ENCODE measurements around the gene FAM78B. TPM values are rescaled to one million over a fixed set of nuclear protein-coding genes. Genes with fewer than 3 reads are reported as not detected.

Gene FAM78B
- total RNA-seq, 1 experiment from 2014 or later: 1.1 TPM

DNA sequence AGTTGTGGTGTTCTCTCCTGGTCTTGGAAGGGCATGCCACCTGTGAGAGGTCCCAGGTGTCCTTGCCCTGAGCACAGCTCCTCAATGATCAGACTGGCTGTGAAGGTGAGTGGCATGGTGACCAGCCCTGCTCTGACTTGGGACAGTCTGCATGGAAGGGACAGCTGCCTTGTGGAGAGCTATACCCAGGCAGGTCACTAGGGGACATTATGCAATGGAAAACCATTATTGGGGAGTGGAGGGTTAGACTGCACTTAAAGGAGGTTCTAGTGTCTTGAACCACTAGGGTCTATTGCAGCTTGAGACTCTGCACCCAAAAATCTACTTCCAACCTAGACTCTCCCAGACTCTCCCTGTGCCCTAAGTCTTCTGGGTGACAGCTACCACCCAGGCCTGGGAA, 24.8 kb downstream of the FAM78B start:
- ChIA-PET POLR2A (no interaction called here), CTCF (interaction anchor here (1.0 to 1.6 kb wide), 4 partner anchors 9 to 236 kb away, joined by 3 to 8 read pairs (median 3); no protein-coding TSS in a partner anchor)
- no peak overlapping the region for H3K27ac Mint-ChIP-seq (ENCODE audit: low read depth, unreplicated experiment)
- peaks cover 12% of the 10 kb centered on the region for H3K4me1 Mint-ChIP-seq (ENCODE audit: insufficient read depth, unreplicated experiment)
- peaks cover 14% of the 10 kb centered on the region for H3K27me3 Mint-ChIP-seq (ENCODE audit: insufficient read depth, unreplicated experiment)
- no TSS peak for BruUV-seq (replicated peaks)
- intact Hi-C loops (cut with micrococcal nuclease): no loop called here
- H3K36me3 Mint-ChIP-seq (ENCODE audit: insufficient read depth, unreplicated experiment): no peaks in the 10 kb centered on the region
- no peak overlapping the region for H3K4me3 Mint-ChIP-seq (ENCODE audit: unreplicated experiment)
- TF ChIP-seq, protein P1, sequence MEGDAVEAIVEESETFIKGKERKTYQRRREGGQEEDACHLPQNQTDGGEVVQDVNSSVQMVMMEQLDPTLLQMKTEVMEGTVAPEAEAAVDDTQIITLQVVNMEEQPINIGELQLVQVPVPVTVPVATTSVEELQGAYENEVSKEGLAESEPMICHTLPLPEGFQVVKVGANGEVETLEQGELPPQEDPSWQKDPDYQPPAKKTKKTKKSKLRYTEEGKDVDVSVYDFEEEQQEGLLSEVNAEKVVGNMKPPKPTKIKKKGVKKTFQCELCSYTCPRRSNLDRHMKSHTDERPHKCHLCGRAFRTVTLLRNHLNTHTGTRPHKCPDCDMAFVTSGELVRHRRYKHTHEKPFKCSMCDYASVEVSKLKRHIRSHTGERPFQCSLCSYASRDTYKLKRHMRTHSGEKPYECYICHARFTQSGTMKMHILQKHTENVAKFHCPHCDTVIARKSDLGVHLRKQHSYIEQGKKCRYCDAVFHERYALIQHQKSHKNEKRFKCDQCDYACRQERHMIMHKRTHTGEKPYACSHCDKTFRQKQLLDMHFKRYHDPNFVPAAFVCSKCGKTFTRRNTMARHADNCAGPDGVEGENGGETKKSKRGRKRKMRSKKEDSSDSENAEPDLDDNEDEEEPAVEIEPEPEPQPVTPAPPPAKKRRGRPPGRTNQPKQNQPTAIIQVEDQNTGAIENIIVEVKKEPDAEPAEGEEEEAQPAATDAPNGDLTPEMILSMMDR (IDR thresholded peaks at IDR 0.05; ENCODE audit: unreplicated experiment): no peak
- DNase-seq (ENCODE audit: unreplicated experiment): no peak
- H3K9me3 Mint-ChIP-seq (ENCODE audit: unreplicated experiment): no peaks in the 10 kb centered on the region

DNA sequence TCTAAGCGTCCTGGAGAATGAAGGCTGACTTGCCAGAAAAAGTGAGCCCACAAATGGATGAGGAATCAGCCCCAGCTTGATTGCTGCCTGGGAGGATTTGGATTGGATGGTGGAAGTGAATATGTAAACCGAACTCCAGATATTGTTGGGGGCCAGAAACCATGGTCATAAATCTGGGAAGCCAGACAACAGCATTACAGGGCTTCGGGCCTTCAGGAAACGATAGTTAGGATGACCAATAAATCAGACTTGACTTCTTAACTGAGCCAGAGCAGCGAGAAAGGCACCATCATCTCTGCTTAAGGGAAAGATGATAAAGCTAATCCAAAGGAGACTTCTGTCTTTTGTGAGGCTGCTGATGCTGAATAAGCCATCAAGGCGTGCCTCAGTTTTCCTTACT, 26.6 kb downstream of the FAM78B start:
- TF ChIP-seq, protein P1 (IDR thresholded peaks at IDR 0.05; ENCODE audit: unreplicated experiment): no peak
- Mint-ChIP-seq H3K27ac (ENCODE audit: low read depth, unreplicated experiment) (no peak overlapping the region), H3K4me1 (ENCODE audit: insufficient read depth, unreplicated experiment) (peaks cover 3% of the 10 kb centered on the region), H3K36me3 (ENCODE audit: insufficient read depth, unreplicated experiment) (no peaks in the 10 kb centered on the region), H3K27me3 (ENCODE audit: insufficient read depth, unreplicated experiment) (peaks cover 21% of the 10 kb centered on the region), H3K9me3 (ENCODE audit: unreplicated experiment) (no peaks in the 10 kb centered on the region), H3K4me3 (ENCODE audit: unreplicated experiment) (no peak overlapping the region)
- DNase-seq (ENCODE audit: unreplicated experiment): no peak
- POLR2A ChIA-PET: no interaction called here
- no TSS peak for BruUV-seq (replicated peaks)
- intact Hi-C loops (cut with micrococcal nuclease): no loop called here
- CTCF ChIA-PET: interaction anchor here (0.8 to 1.6 kb wide), 5 partner anchors 8 to 339 kb away, joined by 3 to 8 read pairs (median 4); no protein-coding TSS in a partner anchor

DNA sequence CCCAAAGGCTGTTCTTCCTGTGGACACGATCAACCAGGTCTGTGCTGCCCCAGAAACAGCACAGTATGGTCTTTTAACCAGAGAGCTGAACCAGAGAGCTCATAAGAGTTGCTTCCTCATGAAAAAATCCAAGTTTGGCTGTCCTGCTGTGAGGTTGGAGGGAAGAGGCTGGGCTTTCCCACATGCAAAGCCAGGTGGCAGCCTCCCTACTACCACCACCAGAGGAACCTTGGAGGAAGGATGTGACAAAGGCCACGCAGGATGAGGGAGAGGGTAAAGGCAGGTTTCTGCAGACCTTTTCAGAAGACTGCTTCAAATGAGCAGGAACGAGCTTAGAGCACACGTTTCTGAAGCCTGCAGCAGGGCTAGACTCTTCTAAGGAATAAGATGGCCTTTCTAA, 27.1 kb downstream of the FAM78B start:
- Mint-ChIP-seq H3K27ac (ENCODE audit: low read depth, unreplicated experiment) (no peak overlapping the region), H3K4me3 (ENCODE audit: unreplicated experiment) (no peak overlapping the region), H3K9me3 (ENCODE audit: unreplicated experiment) (no peaks in the 10 kb centered on the region), H3K4me1 (ENCODE audit: insufficient read depth, unreplicated experiment) (no peaks in the 10 kb centered on the region), H3K27me3 (ENCODE audit: insufficient read depth, unreplicated experiment) (peaks cover 21% of the 10 kb centered on the region), H3K36me3 (ENCODE audit: insufficient read depth, unreplicated experiment) (no peaks in the 10 kb centered on the region)
- ChIA-PET POLR2A (no interaction called here), CTCF (interaction anchor here (1.1 to 1.5 kb wide), 3 partner anchors 17 to 189 kb away, joined by 3 to 4 read pairs (median 4); no protein-coding TSS in a partner anchor)
- DNase-seq (ENCODE audit: unreplicated experiment): no peak
- BruUV-seq (replicated peaks): no TSS peak
- TF ChIP-seq, protein P1 (IDR thresholded peaks at IDR 0.05; ENCODE audit: unreplicated experiment): no peak
- intact Hi-C loops (cut with micrococcal nuclease): no loop called here

DNA sequence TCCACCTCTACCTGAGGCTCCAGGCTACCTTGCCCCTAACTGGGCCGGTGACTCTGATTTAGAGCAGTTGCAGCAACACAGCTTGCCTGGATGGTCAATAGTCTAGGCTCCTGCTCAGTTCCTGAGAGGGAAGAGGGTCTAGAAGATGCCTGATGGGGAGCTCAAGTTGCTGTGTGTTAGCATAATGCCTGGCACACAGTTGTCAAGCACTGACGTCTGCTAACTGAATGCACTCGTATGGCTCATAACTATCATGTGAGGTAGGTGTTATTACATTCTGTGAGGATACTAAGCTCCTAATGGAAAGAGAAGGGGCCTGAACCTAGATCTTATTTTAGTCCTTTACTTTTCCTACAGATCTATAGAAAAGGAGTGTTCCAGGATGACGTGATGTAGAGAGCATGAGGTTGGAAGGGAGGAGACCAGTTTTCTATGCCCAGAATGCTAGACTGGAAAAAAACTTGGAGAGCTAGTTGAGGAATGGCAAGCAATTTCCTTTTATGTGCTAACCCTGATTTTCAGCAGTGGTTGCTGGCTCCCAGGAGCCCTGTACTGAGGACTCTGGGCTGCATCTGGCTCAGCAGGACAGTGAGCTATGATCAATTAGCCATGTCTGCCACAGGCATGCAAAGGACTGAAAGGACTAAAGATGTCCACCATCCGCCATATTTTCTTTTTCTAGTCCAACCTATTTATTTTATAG, 30.0 kb downstream of the FAM78B start:
- ChIA-PET CTCF (interaction anchor here (0.5 to 1.6 kb wide), 8 partner anchors 10 to 925 kb away, joined by 3 to 8 read pairs (median 3); no protein-coding TSS in a partner anchor), POLR2A (no interaction called here)
- DNase-seq (ENCODE audit: unreplicated experiment): no peak
- no peak overlapping the region for H3K4me3 Mint-ChIP-seq (ENCODE audit: unreplicated experiment)
- no TSS peak for BruUV-seq (replicated peaks)
- intact Hi-C loops (cut with micrococcal nuclease): no loop called here
- H3K9me3 Mint-ChIP-seq (ENCODE audit: unreplicated experiment): no peaks in the 10 kb centered on the region
- H3K27ac Mint-ChIP-seq (ENCODE audit: low read depth, unreplicated experiment): no peak overlapping the region
- TF ChIP-seq, protein P1 (IDR thresholded peaks at IDR 0.05; ENCODE audit: unreplicated experiment): no peak
- H3K36me3 Mint-ChIP-seq (ENCODE audit: insufficient read depth, unreplicated experiment): no peaks in the 10 kb centered on the region
- H3K27me3 Mint-ChIP-seq (ENCODE audit: insufficient read depth, unreplicated experiment): peaks cover 21% of the 10 kb centered on the region
- no peaks in the 10 kb centered on the region for H3K4me1 Mint-ChIP-seq (ENCODE audit: insufficient read depth, unreplicated experiment)
